ENCODE measurements around the gene GET4.

DNA sequence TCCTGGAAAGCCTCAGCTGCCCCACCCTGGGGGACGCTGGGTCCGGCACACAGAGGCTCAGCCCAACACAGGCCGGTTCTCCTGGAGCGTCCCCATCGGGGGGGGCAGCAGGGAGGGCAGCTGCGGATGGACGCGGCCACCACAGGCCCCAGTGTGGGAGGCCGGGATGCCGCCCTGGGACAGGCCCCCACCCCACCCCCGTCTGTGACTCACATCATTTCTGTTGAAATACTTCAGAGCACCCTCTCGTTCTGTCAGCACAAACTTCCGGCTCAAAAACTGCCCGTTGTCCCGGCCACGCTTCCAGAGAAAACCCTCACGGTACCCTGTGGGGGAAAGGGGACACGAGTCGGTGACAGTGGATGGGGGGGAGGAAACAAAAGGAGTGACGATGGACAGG, 28.5 kb downstream of the GET4 start:
- no peak for TF ChIP-seq CTCF (IDR thresholded peaks at IDR 0.05)
- TF ChIP-seq POLR2A (IDR thresholded peaks at IDR 0.05): no peak

All from right lobe of liver (tissue), 4 donors.